Measurements from ENCODE around the gene SDHB.

Gene SDHB

DNA sequence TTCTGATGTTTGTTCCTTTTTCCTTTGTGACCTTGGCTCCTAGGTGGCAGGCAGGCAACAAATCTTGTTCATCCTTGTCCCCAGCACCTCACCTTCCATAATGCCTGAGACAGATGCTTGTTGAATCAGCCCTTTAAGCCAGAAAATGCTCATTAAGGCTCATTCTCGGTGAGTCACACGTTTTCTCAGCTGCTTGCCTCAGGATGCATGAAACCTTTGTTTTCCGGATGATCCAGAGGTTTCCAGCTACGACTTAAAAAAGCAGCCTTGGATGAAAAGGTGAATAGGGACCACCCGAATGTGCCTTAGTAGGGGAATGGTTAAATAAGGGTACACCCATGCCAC, 37.5 kb downstream of the SDHB start (continued):
- TF ChIP-seq, protein P1, sequence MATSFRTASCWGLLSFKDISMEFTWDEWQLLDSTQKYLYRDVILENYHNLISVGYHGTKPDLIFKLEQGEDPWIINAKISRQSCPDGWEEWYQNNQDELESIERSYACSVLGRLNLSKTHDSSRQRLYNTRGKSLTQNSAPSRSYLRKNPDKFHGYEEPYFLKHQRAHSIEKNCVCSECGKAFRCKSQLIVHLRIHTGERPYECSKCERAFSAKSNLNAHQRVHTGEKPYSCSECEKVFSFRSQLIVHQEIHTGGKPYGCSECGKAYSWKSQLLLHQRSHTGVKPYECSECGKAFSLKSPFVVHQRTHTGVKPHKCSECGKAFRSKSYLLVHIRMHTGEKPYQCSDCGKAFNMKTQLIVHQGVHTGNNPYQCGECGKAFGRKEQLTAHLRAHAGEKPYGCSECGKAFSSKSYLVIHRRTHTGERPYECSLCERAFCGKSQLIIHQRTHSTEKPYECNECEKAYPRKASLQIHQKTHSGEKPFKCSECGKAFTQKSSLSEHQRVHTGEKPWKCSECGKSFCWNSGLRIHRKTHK (tag by site-specific recombination; IDR thresholded peaks at IDR 0.05), result no peak
- TF ChIP-seq OSR2 (tag by site-specific recombination; IDR thresholded peaks at IDR 0.05), result no peak

DNA sequence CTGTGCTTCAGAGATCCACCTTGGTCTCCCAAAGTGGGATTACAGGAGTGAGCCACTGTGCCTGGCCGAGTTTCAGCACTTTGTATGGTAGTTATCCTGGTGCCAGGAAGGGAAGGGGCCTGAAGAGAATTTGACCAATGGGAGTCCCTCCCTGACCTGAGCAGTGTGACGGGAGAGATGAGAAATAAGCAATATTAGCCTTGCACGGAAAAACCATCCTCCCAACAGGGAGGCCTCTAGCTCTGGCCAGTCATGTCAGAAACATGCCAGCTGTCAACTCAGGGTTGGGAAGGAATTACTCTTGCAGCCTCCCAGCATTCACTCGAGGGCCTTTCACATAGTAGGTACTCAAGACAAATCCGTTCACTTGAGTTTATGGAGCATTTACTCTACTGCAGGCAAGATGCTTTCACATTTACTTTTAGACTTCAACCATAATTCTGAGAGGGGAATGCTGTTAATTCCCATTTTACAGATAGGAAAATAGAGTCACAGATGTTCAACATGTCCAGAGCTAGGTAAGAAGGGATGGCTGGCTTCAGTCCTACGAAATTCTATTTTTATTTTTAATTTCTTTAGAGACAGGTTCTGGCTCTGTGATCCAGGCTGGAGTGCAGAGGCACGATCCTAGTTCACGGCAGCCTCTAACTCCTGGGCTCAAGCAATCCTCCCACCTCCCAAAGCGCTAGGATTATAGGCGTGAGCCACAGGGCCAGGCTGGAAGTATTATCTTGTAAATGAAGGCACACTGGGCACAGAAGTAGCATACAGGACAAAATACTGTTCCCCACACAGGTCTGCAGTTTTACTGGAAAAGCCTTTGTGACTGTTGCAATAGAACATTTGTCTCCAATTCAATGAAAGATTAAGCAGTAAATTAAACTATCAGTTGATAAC, 38.9 kb downstream of the SDHB start:
- H3K9me3 ChIP-seq (ENCODE audit: control insufficient read depth, insufficient read depth, low read depth, low read length), result no peaks in the 10 kb centered on the region
- ChIA-PET POLR2A (no interaction called here), CTCF (interaction anchor here (0.6 to 3.1 kb wide), 3 partner anchors 31 to 54 kb away, joined by 3 to 13 read pairs (median 10); no protein-coding TSS in a partner anchor)
- H3K27ac ChIP-seq (ENCODE audit: extremely low read depth, low read depth, low read length), result no peak overlapping the region
- H3K36me3 ChIP-seq (ENCODE audit: control insufficient read depth in 2 of 2, insufficient read depth in 1 of 2, low read length in 2 of 2), result peaks cover 12 to 25% of the 10 kb centered on the region in 2 experiments
- H3K4me1 ChIP-seq (ENCODE audit: control insufficient read depth, insufficient read depth, low read length), result peaks cover 2% of the 10 kb centered on the region; the same call in 1 of the 2 replicates
- H3K4me3 ChIP-seq (ENCODE audit: low read depth, low read length), result no peak overlapping the region
- TF ChIP-seq ZNF558 (tag by site-specific recombination; IDR thresholded peaks at IDR 0.05), result no peak
- TF ChIP-seq ZNF324 (tag by site-specific recombination; IDR thresholded peaks at IDR 0.05), result no peak
- TF ChIP-seq, protein P2, sequence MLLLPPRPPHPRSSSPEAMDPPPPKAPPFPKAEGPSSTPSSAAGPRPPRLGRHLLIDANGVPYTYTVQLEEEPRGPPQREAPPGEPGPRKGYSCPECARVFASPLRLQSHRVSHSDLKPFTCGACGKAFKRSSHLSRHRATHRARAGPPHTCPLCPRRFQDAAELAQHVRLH (tag by site-specific recombination; IDR thresholded peaks at IDR 0.05), result no peak
- TF ChIP-seq, protein P3, sequence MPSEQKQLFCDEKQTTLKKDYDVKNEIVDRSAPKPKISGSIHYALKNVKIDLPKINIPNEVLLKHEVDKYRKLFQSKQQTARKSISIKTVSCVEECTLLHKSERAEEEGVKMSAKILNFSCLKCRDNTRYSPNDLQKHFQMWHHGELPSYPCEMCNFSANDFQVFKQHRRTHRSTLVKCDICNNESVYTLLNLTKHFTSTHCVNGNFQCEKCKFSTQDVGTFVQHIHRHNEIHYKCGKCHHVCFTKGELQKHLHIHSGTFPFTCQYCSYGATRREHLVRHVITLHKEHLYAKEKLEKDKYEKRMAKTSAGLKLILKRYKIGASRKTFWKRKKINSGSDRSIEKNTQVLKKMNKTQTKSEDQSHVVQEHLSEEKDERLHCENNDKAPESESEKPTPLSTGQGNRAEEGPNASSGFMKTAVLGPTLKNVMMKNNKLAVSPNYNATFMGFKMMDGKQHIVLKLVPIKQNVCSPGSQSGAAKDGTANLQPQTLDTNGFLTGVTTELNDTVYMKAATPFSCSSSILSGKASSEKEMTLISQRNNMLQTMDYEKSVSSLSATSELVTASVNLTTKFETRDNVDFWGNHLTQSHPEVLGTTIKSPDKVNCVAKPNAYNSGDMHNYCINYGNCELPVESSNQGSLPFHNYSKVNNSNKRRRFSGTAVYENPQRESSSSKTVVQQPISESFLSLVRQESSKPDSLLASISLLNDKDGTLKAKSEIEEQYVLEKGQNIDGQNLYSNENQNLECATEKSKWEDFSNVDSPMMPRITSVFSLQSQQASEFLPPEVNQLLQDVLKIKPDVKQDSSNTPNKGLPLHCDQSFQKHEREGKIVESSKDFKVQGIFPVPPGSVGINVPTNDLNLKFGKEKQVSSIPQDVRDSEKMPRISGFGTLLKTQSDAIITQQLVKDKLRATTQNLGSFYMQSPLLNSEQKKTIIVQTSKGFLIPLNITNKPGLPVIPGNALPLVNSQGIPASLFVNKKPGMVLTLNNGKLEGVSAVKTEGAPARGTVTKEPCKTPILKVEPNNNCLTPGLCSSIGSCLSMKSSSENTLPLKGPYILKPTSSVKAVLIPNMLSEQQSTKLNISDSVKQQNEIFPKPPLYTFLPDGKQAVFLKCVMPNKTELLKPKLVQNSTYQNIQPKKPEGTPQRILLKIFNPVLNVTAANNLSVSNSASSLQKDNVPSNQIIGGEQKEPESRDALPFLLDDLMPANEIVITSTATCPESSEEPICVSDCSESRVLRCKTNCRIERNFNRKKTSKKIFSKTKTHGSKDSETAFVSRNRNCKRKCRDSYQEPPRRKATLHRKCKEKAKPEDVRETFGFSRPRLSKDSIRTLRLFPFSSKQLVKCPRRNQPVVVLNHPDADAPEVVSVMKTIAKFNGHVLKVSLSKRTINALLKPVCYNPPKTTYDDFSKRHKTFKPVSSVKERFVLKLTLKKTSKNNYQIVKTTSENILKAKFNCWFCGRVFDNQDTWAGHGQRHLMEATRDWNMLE (tag by site-specific recombination; conservative IDR thresholded peaks at IDR 0.05; ENCODE audit: low read depth), result no peak
- no peak for TF ChIP-seq AEBP2 (tag by site-specific recombination; IDR thresholded peaks at IDR 0.05; ENCODE audit: borderline replicate concordance)
- no peak for TF ChIP-seq ZNF169 (tag by site-specific recombination; IDR thresholded peaks at IDR 0.05)
- no peak for TF ChIP-seq ZNF596 (tag by site-specific recombination; IDR thresholded peaks at IDR 0.05)
- TF ChIP-seq GLIS2 (tag by site-specific recombination; IDR thresholded peaks at IDR 0.05), result no peak
- TF ChIP-seq KLF8 (tag by site-specific recombination; IDR thresholded peaks at IDR 0.05), result no peak
- no peak for TF ChIP-seq ZBTB48 (tag by site-specific recombination; IDR thresholded peaks at IDR 0.05)
- no peak for TF ChIP-seq PRDM1 (tag by site-specific recombination; IDR thresholded peaks at IDR 0.05)
- no peak for TF ChIP-seq ZNF561 (tag by site-specific recombination; IDR thresholded peaks at IDR 0.05; ENCODE audit: borderline replicate concordance)
- TF ChIP-seq ZNF202 (tag by site-specific recombination; IDR thresholded peaks at IDR 0.05; ENCODE audit: borderline replicate concordance), result no peak

Data from HEK293 (cell line).